WTC11 (cell line): ENCODE measurements around the gene RALBP1. TPM values are rescaled to one million over a fixed set of nuclear protein-coding genes. Genes with fewer than 3 reads are reported as not detected.

Experiments used
- ATAC-seq: fragments of 200-7000 bp; cut with Tn5 transposase; 2 replicates; pipeline ENCODE4 v1.10.0; 2021; ENCODE audit warnings: mild to moderate bottlenecking, moderate library complexity
- CTCF ChIA-PET: fragments of 300-600 bp; sonication (Branson Sonifier 250); formaldehyde crosslinking; loops from one replicate; lab custom pipeline; 2021; ENCODE audit warnings: antibody characterized with exemption; lab: Charles Lee
- POLR2A ChIA-PET: fragments of 350-600 bp; sonication (Branson Sonifier 250); formaldehyde crosslinking; loops from one replicate; lab custom pipeline; 2021; ENCODE audit warnings: antibody characterized with exemption; lab: Charles Lee
- DNase-seq: peaks from one replicate; pipeline ENCODE4 v3.0.0; 2021; ENCODE audit warnings: low spot score
- H3K27ac Mint-ChIP-seq: 2 replicates; pipeline ENCODE4 v1.8.0; 2021; ENCODE audit warnings: mixed read lengths
- H3K27me3 Mint-ChIP-seq: 2 replicates; pipeline ENCODE4 v1.8.0; 2021; ENCODE audit warnings: low read depth, mild to moderate bottlenecking, moderate library complexity, mixed read lengths
- H3K36me3 Mint-ChIP-seq: 2 replicates; pipeline ENCODE4 v1.8.0; 2021; ENCODE audit warnings: mixed read lengths
- H3K4me1 Mint-ChIP-seq: 2 replicates; pipeline ENCODE4 v1.8.0; 2022; ENCODE audit warnings: mixed read lengths
- H3K4me3 Mint-ChIP-seq: 2 replicates; pipeline ENCODE4 v1.8.0; 2021; ENCODE audit warnings: mild to moderate bottlenecking, moderate library complexity, mixed read lengths
- H3K9me3 Mint-ChIP-seq: 2 replicates; pipeline ENCODE4 v1.8.0; 2021; ENCODE audit warnings: mixed read lengths
- ATF1 ChIP-seq: sonication (generic); formaldehyde crosslinking; IDR thresholded peaks from 2 replicates; pipeline ENCODE4 v1.8.1; 2023; ENCODE audit warnings: mild to moderate bottlenecking, moderate library complexity, missing genetic modification reagents
- CBFB ChIP-seq: sonication (generic); formaldehyde crosslinking; IDR thresholded peaks from 2 replicates; pipeline ENCODE4 v1.8.1; 2022; ENCODE audit warnings: mild to moderate bottlenecking, low read depth, missing genetic modification reagents
- CREB1 ChIP-seq: sonication (generic); formaldehyde crosslinking; IDR thresholded peaks from 2 replicates; pipeline ENCODE4 v1.8.0; 2023; ENCODE audit warnings: mild to moderate bottlenecking, missing genetic modification reagents
- JAZF1 ChIP-seq: fragments of 250-450 bp; sonication (Bioruptor Pico); IDR thresholded peaks from 2 replicates; pipeline ENCODE4 v1.9.0; 2021; ENCODE audit warnings: moderate library complexity, mild to moderate bottlenecking, inconsistent platforms
- RELA ChIP-seq: sonication (generic); formaldehyde crosslinking; IDR thresholded peaks from 2 replicates; pipeline ENCODE4 v1.8.1; 2022; ENCODE audit warnings: missing genetic modification reagents, mild to moderate bottlenecking, borderline replicate concordance
- SMAD3 ChIP-seq: sonication (generic); formaldehyde crosslinking; IDR thresholded peaks from 2 replicates; pipeline ENCODE4 v1.8.0; 2022; ENCODE audit warnings: missing genetic modification reagents, mild to moderate bottlenecking, borderline replicate concordance
- TEAD4 ChIP-seq: sonication (generic); formaldehyde crosslinking; IDR thresholded peaks from 2 replicates; pipeline ENCODE4 v1.8.0; 2022; ENCODE audit warnings: mild to moderate bottlenecking, missing genetic modification reagents
- ZNF138 ChIP-seq: sonication (generic); formaldehyde crosslinking; conservative IDR thresholded peaks from 2 replicates; pipeline ENCODE4 v1.8.1; 2022; ENCODE audit warnings: mild to moderate bottlenecking, moderate library complexity, missing genetic modification reagents
- ZNF219 ChIP-seq: sonication (generic); formaldehyde crosslinking; IDR thresholded peaks from 2 replicates; pipeline ENCODE4 v1.8.0; 2023; ENCODE audit warnings: missing genetic modification reagents, mild to moderate bottlenecking, borderline replicate concordance
- ZNF263 ChIP-seq: sonication (generic); formaldehyde crosslinking; IDR thresholded peaks from 2 replicates; pipeline ENCODE4 v1.8.1; 2022; ENCODE audit warnings: low read depth, mild to moderate bottlenecking, moderate library complexity, missing genetic modification reagents
- ZNF317 ChIP-seq: sonication (generic); formaldehyde crosslinking; IDR thresholded peaks from 2 replicates; pipeline ENCODE4 v1.8.1; 2023; ENCODE audit warnings: low read depth, mild to moderate bottlenecking, moderate library complexity, missing genetic modification reagents, borderline replicate concordance
- total RNA-seq: library from RNA; stranded (reverse); gene quantifications from 3 replicates; pipeline ENCODE4 v1.2.3, GENCODE V29; 2021
- TF ChIP-seq, protein P1 (sequence below): fragments of 200-600 bp; IDR thresholded peaks from 2 replicates; pipeline ENCODE4 v1.8.0; 2022; ENCODE audit warnings: antibody characterized with exemption
- TF ChIP-seq, protein P2 (sequence below): fragments of 250-450 bp; sonication (Bioruptor Pico); IDR thresholded peaks from 2 replicates; pipeline ENCODE4 v1.9.0; 2021; ENCODE audit warnings: mild to moderate bottlenecking, borderline replicate concordance
- TF ChIP-seq, protein P3 (sequence below): sonication (generic); formaldehyde crosslinking; IDR thresholded peaks from 2 replicates; pipeline ENCODE4 v1.8.0; 2022; ENCODE audit warnings: missing genetic modification reagents
- TF ChIP-seq, protein P4 (sequence below): sonication (generic); formaldehyde crosslinking; IDR thresholded peaks from 2 replicates; pipeline ENCODE4 v1.8.0; 2023; ENCODE audit warnings: missing genetic modification reagents
- TF ChIP-seq, protein P5 (sequence below): sonication (generic); formaldehyde crosslinking; IDR thresholded peaks from 2 replicates; pipeline ENCODE4 v1.8.0; 2023; ENCODE audit warnings: mild to moderate bottlenecking, missing genetic modification reagents
- TF ChIP-seq, protein P6 (sequence below): fragments of 250-450 bp; sonication (Bioruptor Pico); IDR thresholded peaks from 2 replicates; pipeline ENCODE4 v1.9.0; 2021; ENCODE audit warnings: mild to moderate bottlenecking

The RALBP1 gene
- total RNA-seq, 1 experiment from 2014 or later: 69.3 TPM

DNA sequence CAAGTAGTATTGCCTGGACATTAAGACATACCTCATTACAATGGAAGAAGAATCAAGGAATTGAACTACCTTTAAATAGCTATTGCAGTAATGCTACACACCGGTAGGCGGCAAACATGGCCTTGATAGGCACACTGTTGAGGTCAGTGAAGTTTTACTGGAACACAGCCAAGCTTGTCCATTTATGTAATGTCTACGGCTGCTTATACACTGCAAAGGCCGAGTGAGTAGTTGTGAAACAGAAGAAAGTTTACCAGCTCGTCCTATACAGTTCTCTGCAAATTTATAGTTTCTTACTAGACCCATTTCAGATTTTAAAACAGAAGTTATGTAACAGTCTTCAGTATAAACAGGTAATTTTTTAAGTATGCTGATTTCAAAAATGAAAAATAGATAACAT is 100.2 kb downstream of the RALBP1 start:
- peak; percentile 65 for DNase-seq
- 0 out of 2 replicates have a peak, but pooled peaks cover under 1% of the 10 kb centered on the region for H3K9me3 Mint-ChIP-seq
- no peak overlapping the region for H3K27ac Mint-ChIP-seq
- POLR2A ChIA-PET: no interaction called here
- H3K27me3 Mint-ChIP-seq: no peaks in the 10 kb centered on the region
- CTCF ChIA-PET: interaction anchor here (0.5 to 2.6 kb wide), 24 partner anchors 10 to 381 kb away, joined by 3 to 33 read pairs (median 5); no protein-coding TSS in a partner anchor
- peak; percentile 75 for ATAC-seq
- H3K4me3 Mint-ChIP-seq: peak overlapping the region; percentile 10; the same call in 1 of the 2 replicates
- peaks cover 19% of the 10 kb centered on the region for H3K36me3 Mint-ChIP-seq
- TF ChIP-seq, protein P1, sequence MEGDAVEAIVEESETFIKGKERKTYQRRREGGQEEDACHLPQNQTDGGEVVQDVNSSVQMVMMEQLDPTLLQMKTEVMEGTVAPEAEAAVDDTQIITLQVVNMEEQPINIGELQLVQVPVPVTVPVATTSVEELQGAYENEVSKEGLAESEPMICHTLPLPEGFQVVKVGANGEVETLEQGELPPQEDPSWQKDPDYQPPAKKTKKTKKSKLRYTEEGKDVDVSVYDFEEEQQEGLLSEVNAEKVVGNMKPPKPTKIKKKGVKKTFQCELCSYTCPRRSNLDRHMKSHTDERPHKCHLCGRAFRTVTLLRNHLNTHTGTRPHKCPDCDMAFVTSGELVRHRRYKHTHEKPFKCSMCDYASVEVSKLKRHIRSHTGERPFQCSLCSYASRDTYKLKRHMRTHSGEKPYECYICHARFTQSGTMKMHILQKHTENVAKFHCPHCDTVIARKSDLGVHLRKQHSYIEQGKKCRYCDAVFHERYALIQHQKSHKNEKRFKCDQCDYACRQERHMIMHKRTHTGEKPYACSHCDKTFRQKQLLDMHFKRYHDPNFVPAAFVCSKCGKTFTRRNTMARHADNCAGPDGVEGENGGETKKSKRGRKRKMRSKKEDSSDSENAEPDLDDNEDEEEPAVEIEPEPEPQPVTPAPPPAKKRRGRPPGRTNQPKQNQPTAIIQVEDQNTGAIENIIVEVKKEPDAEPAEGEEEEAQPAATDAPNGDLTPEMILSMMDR: peak; percentile 76
- TF ChIP-seq ZNF138: no peak
- TF ChIP-seq, all 79 proteins: peak for 1
- H3K4me1 Mint-ChIP-seq: peaks cover 23% of the 10 kb centered on the region

DNA sequence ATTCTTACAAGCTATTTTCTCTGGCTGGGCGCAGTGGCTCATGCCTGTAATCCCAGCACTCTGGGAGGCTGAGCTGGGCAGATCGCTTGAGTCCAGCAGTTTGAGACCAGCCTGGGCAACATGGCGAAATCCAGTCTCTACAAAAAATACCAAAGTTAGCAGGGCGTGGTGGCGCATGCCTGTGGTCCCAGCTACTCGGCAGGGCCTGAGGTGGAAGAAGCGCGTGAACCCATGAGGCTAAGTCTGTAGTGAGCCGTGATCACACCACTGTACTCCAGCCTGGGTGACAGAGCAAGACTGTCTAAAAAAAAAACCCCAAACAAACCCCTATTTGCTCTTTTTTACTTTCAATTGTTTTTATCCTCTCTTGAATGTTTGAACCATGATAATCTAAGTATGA is 102.0 kb downstream of the RALBP1 start:
- Mint-ChIP-seq H3K4me1 (peaks cover 23% of the 10 kb centered on the region), H3K27me3 (no peaks in the 10 kb centered on the region), H3K4me3 (no peak overlapping the region), H3K9me3 (peaks cover 18% of the 10 kb centered on the region), H3K36me3 (peaks cover 28% of the 10 kb centered on the region), H3K27ac (peak overlapping the region; percentile 71)
- no peak for DNase-seq
- TF ChIP-seq ZNF263 (no peak), SMAD3 (CRISPR knock-in tag) (no peak), ZNF317 (CRISPR knock-in tag) (no peak), JAZF1 (CRISPR knock-in tag) (no peak), ZNF219 (no peak), CREB1 (no peak), CBFB (CRISPR knock-in tag) (no peak), TEAD4 (CRISPR knock-in tag) (no peak), ATF1 (CRISPR knock-in tag) (no peak), RELA (CRISPR knock-in tag) (no peak)
- TF ChIP-seq, protein P2, sequence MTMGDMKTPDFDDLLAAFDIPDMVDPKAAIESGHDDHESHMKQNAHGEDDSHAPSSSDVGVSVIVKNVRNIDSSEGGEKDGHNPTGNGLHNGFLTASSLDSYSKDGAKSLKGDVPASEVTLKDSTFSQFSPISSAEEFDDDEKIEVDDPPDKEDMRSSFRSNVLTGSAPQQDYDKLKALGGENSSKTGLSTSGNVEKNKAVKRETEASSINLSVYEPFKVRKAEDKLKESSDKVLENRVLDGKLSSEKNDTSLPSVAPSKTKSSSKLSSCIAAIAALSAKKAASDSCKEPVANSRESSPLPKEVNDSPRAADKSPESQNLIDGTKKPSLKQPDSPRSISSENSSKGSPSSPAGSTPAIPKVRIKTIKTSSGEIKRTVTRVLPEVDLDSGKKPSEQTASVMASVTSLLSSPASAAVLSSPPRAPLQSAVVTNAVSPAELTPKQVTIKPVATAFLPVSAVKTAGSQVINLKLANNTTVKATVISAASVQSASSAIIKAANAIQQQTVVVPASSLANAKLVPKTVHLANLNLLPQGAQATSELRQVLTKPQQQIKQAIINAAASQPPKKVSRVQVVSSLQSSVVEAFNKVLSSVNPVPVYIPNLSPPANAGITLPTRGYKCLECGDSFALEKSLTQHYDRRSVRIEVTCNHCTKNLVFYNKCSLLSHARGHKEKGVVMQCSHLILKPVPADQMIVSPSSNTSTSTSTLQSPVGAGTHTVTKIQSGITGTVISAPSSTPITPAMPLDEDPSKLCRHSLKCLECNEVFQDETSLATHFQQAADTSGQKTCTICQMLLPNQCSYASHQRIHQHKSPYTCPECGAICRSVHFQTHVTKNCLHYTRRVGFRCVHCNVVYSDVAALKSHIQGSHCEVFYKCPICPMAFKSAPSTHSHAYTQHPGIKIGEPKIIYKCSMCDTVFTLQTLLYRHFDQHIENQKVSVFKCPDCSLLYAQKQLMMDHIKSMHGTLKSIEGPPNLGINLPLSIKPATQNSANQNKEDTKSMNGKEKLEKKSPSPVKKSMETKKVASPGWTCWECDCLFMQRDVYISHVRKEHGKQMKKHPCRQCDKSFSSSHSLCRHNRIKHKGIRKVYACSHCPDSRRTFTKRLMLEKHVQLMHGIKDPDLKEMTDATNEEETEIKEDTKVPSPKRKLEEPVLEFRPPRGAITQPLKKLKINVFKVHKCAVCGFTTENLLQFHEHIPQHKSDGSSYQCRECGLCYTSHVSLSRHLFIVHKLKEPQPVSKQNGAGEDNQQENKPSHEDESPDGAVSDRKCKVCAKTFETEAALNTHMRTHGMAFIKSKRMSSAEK: no peak
- TF ChIP-seq, protein P3, sequence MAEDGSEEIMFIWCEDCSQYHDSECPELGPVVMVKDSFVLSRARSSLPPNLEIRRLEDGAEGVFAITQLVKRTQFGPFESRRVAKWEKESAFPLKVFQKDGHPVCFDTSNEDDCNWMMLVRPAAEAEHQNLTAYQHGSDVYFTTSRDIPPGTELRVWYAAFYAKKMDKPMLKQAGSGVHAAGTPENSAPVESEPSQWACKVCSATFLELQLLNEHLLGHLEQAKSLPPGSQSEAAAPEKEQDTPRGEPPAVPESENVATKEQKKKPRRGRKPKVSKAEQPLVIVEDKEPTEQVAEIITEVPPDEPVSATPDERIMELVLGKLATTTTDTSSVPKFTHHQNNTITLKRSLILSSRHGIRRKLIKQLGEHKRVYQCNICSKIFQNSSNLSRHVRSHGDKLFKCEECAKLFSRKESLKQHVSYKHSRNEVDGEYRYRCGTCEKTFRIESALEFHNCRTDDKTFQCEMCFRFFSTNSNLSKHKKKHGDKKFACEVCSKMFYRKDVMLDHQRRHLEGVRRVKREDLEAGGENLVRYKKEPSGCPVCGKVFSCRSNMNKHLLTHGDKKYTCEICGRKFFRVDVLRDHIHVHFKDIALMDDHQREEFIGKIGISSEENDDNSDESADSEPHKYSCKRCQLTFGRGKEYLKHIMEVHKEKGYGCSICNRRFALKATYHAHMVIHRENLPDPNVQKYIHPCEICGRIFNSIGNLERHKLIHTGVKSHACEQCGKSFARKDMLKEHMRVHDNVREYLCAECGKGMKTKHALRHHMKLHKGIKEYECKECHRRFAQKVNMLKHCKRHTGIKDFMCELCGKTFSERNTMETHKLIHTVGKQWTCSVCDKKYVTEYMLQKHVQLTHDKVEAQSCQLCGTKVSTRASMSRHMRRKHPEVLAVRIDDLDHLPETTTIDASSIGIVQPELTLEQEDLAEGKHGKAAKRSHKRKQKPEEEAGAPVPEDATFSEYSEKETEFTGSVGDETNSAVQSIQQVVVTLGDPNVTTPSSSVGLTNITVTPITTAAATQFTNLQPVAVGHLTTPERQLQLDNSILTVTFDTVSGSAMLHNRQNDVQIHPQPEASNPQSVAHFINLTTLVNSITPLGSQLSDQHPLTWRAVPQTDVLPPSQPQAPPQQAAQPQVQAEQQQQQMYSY (CRISPR knock-in tag): no peak
- TF ChIP-seq, protein P4, sequence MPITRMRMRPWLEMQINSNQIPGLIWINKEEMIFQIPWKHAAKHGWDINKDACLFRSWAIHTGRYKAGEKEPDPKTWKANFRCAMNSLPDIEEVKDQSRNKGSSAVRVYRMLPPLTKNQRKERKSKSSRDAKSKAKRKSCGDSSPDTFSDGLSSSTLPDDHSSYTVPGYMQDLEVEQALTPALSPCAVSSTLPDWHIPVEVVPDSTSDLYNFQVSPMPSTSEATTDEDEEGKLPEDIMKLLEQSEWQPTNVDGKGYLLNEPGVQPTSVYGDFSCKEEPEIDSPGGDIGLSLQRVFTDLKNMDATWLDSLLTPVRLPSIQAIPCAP (CRISPR knock-in tag): no peak
- TF ChIP-seq, protein P5, sequence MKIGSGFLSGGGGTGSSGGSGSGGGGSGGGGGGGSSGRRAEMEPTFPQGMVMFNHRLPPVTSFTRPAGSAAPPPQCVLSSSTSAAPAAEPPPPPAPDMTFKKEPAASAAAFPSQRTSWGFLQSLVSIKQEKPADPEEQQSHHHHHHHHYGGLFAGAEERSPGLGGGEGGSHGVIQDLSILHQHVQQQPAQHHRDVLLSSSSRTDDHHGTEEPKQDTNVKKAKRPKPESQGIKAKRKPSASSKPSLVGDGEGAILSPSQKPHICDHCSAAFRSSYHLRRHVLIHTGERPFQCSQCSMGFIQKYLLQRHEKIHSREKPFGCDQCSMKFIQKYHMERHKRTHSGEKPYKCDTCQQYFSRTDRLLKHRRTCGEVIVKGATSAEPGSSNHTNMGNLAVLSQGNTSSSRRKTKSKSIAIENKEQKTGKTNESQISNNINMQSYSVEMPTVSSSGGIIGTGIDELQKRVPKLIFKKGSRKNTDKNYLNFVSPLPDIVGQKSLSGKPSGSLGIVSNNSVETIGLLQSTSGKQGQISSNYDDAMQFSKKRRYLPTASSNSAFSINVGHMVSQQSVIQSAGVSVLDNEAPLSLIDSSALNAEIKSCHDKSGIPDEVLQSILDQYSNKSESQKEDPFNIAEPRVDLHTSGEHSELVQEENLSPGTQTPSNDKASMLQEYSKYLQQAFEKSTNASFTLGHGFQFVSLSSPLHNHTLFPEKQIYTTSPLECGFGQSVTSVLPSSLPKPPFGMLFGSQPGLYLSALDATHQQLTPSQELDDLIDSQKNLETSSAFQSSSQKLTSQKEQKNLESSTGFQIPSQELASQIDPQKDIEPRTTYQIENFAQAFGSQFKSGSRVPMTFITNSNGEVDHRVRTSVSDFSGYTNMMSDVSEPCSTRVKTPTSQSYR (CRISPR knock-in tag): no peak
- TF ChIP-seq, protein P6, sequence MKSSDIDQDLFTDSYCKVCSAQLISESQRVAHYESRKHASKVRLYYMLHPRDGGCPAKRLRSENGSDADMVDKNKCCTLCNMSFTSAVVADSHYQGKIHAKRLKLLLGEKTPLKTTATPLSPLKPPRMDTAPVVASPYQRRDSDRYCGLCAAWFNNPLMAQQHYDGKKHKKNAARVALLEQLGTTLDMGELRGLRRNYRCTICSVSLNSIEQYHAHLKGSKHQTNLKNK (CRISPR knock-in tag): no peak
- CTCF ChIA-PET: interaction anchor here (1.1 to 1.2 kb wide), 3 partner anchors 84 to 243 kb away, joined by 3 to 4 read pairs (median 3); partner anchors contain the start of gene TWSG1
- ATAC-seq: no peak
- POLR2A ChIA-PET: no interaction called here
